Prostate gland (tissue), 2 donors: Measurements from ENCODE around the gene ACSF3. TPM values are rescaled to one million over a fixed set of nuclear protein-coding genes. Genes with fewer than 3 reads are reported as not detected.
A peak's percentile ranks its signal among the peaks of the same experiment; 100 is the strongest.

ENCODE experiments used
- DNase-seq: peaks from one replicate; pipeline ENCODE4 v3.0.0-alpha.2; 2019; ENCODE audit warnings: low spot score
- H3K27ac ChIP-seq, 2 donors: fragments of 200-600 bp; sonication (generic); 2 replicates each; pipeline ENCODE4 v1.5.1; 2017 to 2019
- H3K27me3 ChIP-seq: fragments of 200-600 bp; sonication (generic); replicated peaks from 2 replicates; pipeline ENCODE4 v1.5.1; 2019; ENCODE audit not compliant: insufficient read depth
- H3K36me3 ChIP-seq, 2 donors: fragments of 200-600 bp; sonication (generic); 1 replicate in 1 of 2; 2 replicates in 1 of 2; pipeline versions ENCODE4 v1.5.1 to v1.8.1; 2017 to 2019
- H3K4me1 ChIP-seq: fragments of 200-600 bp; sonication (generic); replicated peaks from 2 replicates; pipeline ENCODE4 v1.5.1; 2019
- H3K4me3 ChIP-seq, 2 donors: fragments of 200-600 bp; sonication (generic); 2 replicates each; pipeline ENCODE4 v1.5.1; 2017 to 2019
- H3K9me3 ChIP-seq: fragments of 200-600 bp; sonication (generic); 2 replicates; pipeline ENCODE4 v1.5.1; 2017
- CTCF ChIP-seq, 4 experiments: fragments of 200-600 bp in 2 of 4; fragments of 450-650 bp in 2 of 4; sonication (generic) in 2 of 4; IDR thresholded peaks; 1 replicate in 3 of 4; 2 replicates in 1 of 4; pipeline ENCODE4 v1.5.1; 2016 to 2019; ENCODE audit warnings: antibody characterized with exemption in 4 of 4, mild to moderate bottlenecking in 2 of 4, moderate library complexity in 2 of 4
- POLR2A ChIP-seq: fragments of 450-650 bp; IDR thresholded peaks from one replicate; pipeline ENCODE4 v1.6.1; 2016; ENCODE audit warnings: antibody characterized with exemption, mild to moderate bottlenecking
- POLR2AphosphoS5 ChIP-seq: sonication (generic); formaldehyde crosslinking; IDR thresholded peaks from one replicate; pipeline ENCODE4 v1.6.1; 2017; ENCODE audit warnings: antibody characterized with exemption
- WGBS: methylation state at CpG from one replicate; pipeline ENCODE4 v1.1.5; 2018; 5-methylcytosine and 5-hydroxymethylcytosine counted together
- intact Hi-C: fragments of 100-400 bp; cut with DNase I; formaldehyde crosslinking; loops from one replicate; pipeline ENCODE4 v1.14.2; 2022
- total RNA-seq, 2 donors: library from RNA; depleted of rRNA; stranded (reverse); fragments of >200 nt; gene quantifications; one replicate each; pipeline ENCODE4 v1.1.0, GENCODE V29; 2016

Gene ACSF3
- total RNA-seq, 2 donors from 2014 or later, result 42.1 to 80.5 TPM

GRCh38 chr16:89169778-89170177 is 76.1 kb downstream of the ACSF3 start:
- intact Hi-C loops, result loop anchor here (10.0 kb wide), 1 partner anchor 435 kb away; no protein-coding TSS in a partner anchor
- no peak overlapping the region for H3K27ac ChIP-seq
- no peaks in the 10 kb centered on the region for H3K27me3 ChIP-seq
- no peak for DNase-seq
- no peaks in the 10 kb centered on the region for H3K36me3 ChIP-seq
- 78% methylated on average over 14 of the region's 14 CpGs for WGBS
- H3K9me3 ChIP-seq, result no peaks in the 10 kb centered on the region
- no peak overlapping the region for H3K4me3 ChIP-seq
- TF ChIP-seq POLR2AphosphoS5, result no peak
- TF ChIP-seq POLR2A, result no peak
- TF ChIP-seq CTCF (IDR thresholded peaks at IDR 0.05), result no peak
- H3K4me1 ChIP-seq, result no peaks in the 10 kb centered on the region

GRCh38 chr16:89170346-89171215 is 76.9 kb downstream of the ACSF3 start:
- TF ChIP-seq CTCF (IDR thresholded peaks at IDR 0.05), result no peak
- no peaks in the 10 kb centered on the region for H3K27me3 ChIP-seq
- no peak overlapping the region for H3K27ac ChIP-seq
- 12% methylated on average over 34 of the region's 34 CpGs for WGBS
- intact Hi-C loops, result loop anchor here (10.0 kb wide), 1 partner anchor 436 kb away; no protein-coding TSS in a partner anchor
- H3K4me1 ChIP-seq, result no peaks in the 10 kb centered on the region
- peak overlapping the region in 1 of 2 donors; percentile 10 for H3K4me3 ChIP-seq
- H3K36me3 ChIP-seq, result no peaks in the 10 kb centered on the region
- DNase-seq, result no peak
- no peaks in the 10 kb centered on the region for H3K9me3 ChIP-seq

- no peaks in the 10 kb centered on the region for H3K36me3 ChIP-seq
- no peaks in the 10 kb centered on the region for H3K27me3 ChIP-seq
- 9% methylated on average over 61 of the region's 74 CpGs for WGBS
- H3K4me1 ChIP-seq, result no peaks in the 10 kb centered on the region
- DNase-seq, result peak; percentile 95
- peak within 1 kb of the TSS in 1 of 2 donors; percentile 10 for H3K4me3 ChIP-seq
- H3K27ac ChIP-seq, result no peak within 1 kb of the TSS
- H3K9me3 ChIP-seq, result no peaks in the 10 kb centered on the region
- TF ChIP-seq POLR2A, result no peak
- TF ChIP-seq POLR2AphosphoS5, result no peak
- TF ChIP-seq CTCF (IDR thresholded peaks at IDR 0.05), result no peak
- intact Hi-C loops, result loop anchor here (10.0 kb wide), 1 partner anchor 437 kb away; no protein-coding TSS in a partner anchor
Observed at GRCh38 chr16:89171216-89172170, 77.8 kb downstream of the ACSF3 start, which contains the start of gene CDH15. Gene CDH15, plus strand, starts transcription at chr16:89171748. Its CDS starts 84 bp downstream, at chr16:89171832.

GRCh38 chr16:89172171-89172527 is 78.5 kb downstream of the ACSF3 start:
- H3K27me3 ChIP-seq, result no peaks in the 10 kb centered on the region
- WGBS, result 87% methylated on average over 11 of the region's 11 CpGs
- no peak for DNase-seq
- H3K9me3 ChIP-seq, result no peaks in the 10 kb centered on the region
- intact Hi-C loops, result loop anchor here (10.0 kb wide), 1 partner anchor 437 kb away; no protein-coding TSS in a partner anchor
- no peaks in the 10 kb centered on the region for H3K4me1 ChIP-seq
- no peaks in the 10 kb centered on the region for H3K36me3 ChIP-seq
- no peak overlapping the region for H3K27ac ChIP-seq
- H3K4me3 ChIP-seq, result no peak overlapping the region
- TF ChIP-seq POLR2A (no peak), POLR2AphosphoS5 (no peak), CTCF (IDR thresholded peaks at IDR 0.05) (no peak)
